HepG2 (cell line): ENCODE measurements around the gene WASF1. TPM values are rescaled to one million over a fixed set of nuclear protein-coding genes. Genes with fewer than 3 reads are reported as not detected.

Experiments used
- ATAC-seq: fragments of 200-7000 bp; cut with Tn5 transposase; 3 replicates; pipeline ENCODE4 v1.9.1; 2020; ENCODE audit warnings: mild to moderate bottlenecking, moderate library complexity
- BruUV-seq: library from RNA; stranded (reverse); fragments of 400-500 nt; replicated peaks from 2 replicates; lab custom pipeline; 2021; lab: Mats Ljungman, UMichigan
- CTCF ChIA-PET: fragments of 300-600 bp; formaldehyde crosslinking; extraction: SDS; loops from one replicate; lab custom pipeline; 2021; ENCODE audit warnings: low total read pairs, inconsistent platforms, low intra/inter-chr PET ratio; lab: Yijun Ruan, JAX
- POLR2A ChIA-PET: fragments of 350-600 bp; sonication (Branson Sonifier 250); formaldehyde crosslinking; loops from one replicate; lab custom pipeline; 2020; ENCODE audit warnings: antibody characterized with exemption, inconsistent platforms; lab: Yijun Ruan, JAX
- DNase-seq: peaks from one replicate; pipeline ENCODE4 v3.0.0-alpha.2; 2015; ENCODE audit warnings: low spot score
- FAIRE-seq: peaks from 3 replicates; lab custom pipeline; 2011; peaks lifted over from hg19 to GRCh38; lab: Jason Lieb, UNC
- H2AFZ ChIP-seq: one replicate; pipeline ENCODE4 v1.6.1; 2011; ENCODE audit warnings: low read length, inconsistent platforms
- H3K27ac ChIP-seq: fragments of 300-600 bp; 3 replicates; pipeline ENCODE4 v1.8.0; 2011; ENCODE audit warnings: mixed run types, mild to moderate bottlenecking, mixed read lengths, low read length, inconsistent platforms; ENCODE audit not compliant: insufficient read depth; ENCODE audit errors: extremely low read length
- H3K27me3 ChIP-seq, 2 experiments: fragments of 200-600 bp in 1 of 2; 2 replicates in 1 of 2; 3 replicates in 1 of 2; pipeline versions ENCODE4 v1.6.0 to v1.8.0; 2011; ENCODE audit warnings: low read length in 2 of 2, mild to moderate bottlenecking in 2 of 2, moderate library complexity in 2 of 2, inconsistent platforms in 1 of 2; ENCODE audit not compliant: insufficient read depth in 2 of 2, control insufficient read depth in 1 of 2
- H3K36me3 ChIP-seq, 2 experiments: fragments of 200-600 bp in 1 of 2; replicated peaks in 1 of 2; 2 replicates in 1 of 2; 3 replicates in 1 of 2; pipeline versions ENCODE4 v1.5.1 to v1.8.0; 2011; ENCODE audit warnings: low read length in 2 of 2, inconsistent platforms in 1 of 2; ENCODE audit not compliant: insufficient read depth in 2 of 2, control insufficient read depth in 1 of 2
- H3K4me1 ChIP-seq: 2 replicates; pipeline ENCODE4 v1.5.1; 2012; ENCODE audit warnings: low read length, inconsistent platforms; ENCODE audit not compliant: insufficient read depth
- H3K4me2 ChIP-seq: 2 replicates; pipeline ENCODE4 v1.6.0; 2011; ENCODE audit warnings: low read depth, low read length, inconsistent platforms
- H3K4me3 ChIP-seq, 3 experiments: fragments of 200-600 bp in 1 of 3; sonication (generic), shearing (Covaris generic) in 1 of 3; replicated peaks in 1 of 3; 2 replicates each; pipeline ENCODE4 v1.5.1; 2011 to 2016; ENCODE audit warnings: low read length in 3 of 3, inconsistent platforms in 2 of 3, low read depth in 2 of 3, mild to moderate bottlenecking in 2 of 3, control low read depth in 1 of 3, mixed read lengths in 1 of 3; ENCODE audit not compliant: insufficient read depth in 1 of 3
- H3K79me2 ChIP-seq: one replicate; pipeline ENCODE4 v1.6.1; 2011; ENCODE audit warnings: low read length, inconsistent platforms; ENCODE audit not compliant: insufficient read depth
- H3K9ac ChIP-seq: 2 replicates; pipeline ENCODE4 v1.6.0; 2011; ENCODE audit warnings: mild to moderate bottlenecking, low read depth, low read length, inconsistent platforms; ENCODE audit not compliant: insufficient read depth
- H3K9me3 ChIP-seq: 2 replicates; pipeline ENCODE4 v1.5.1; 2012; ENCODE audit warnings: mild to moderate bottlenecking, low read length
- H4K20me1 ChIP-seq: 2 replicates; pipeline ENCODE4 v1.6.0; 2011; ENCODE audit warnings: inconsistent platforms, mild to moderate bottlenecking, low read length, moderate library complexity; ENCODE audit not compliant: insufficient read depth
- KDM3A ChIP-seq: IDR thresholded peaks from 2 replicates; pipeline ENCODE4 v1.6.1; 2018; ENCODE audit warnings: low read depth, missing compliant biosample characterization
- MED1 ChIP-seq: sonication (generic); formaldehyde crosslinking; IDR thresholded peaks from 2 replicates; pipeline ENCODE4 v1.4.0; 2020; ENCODE audit warnings: missing genetic modification reagents
- PCBP1 ChIP-seq: fragments of 200-400 bp; formaldehyde crosslinking; IDR thresholded peaks from 2 replicates; pipeline ENCODE4 v1.6.1; 2017; ENCODE audit warnings: mild to moderate bottlenecking, low read depth, low read length, borderline replicate concordance
- SSRP1 ChIP-seq: IDR thresholded peaks from 2 replicates; pipeline ENCODE4 v1.6.1; 2016; ENCODE audit warnings: control low read depth
- THAP8 ChIP-seq: sonication (generic); formaldehyde crosslinking; IDR thresholded peaks from 2 replicates; pipeline ENCODE4 v1.5.1; 2020; ENCODE audit warnings: missing genetic modification reagents, mild to moderate bottlenecking, borderline replicate concordance
- ZNF232 ChIP-seq: sonication (generic); formaldehyde crosslinking; IDR thresholded peaks from 2 replicates; pipeline ENCODE4 v1.4.0; 2020; ENCODE audit warnings: missing genetic modification reagents, borderline replicate concordance
- ZNF333 ChIP-seq: sonication (generic); formaldehyde crosslinking; IDR thresholded peaks from 2 replicates; pipeline ENCODE4 v1.4.0; 2020; ENCODE audit warnings: mild to moderate bottlenecking, missing genetic modification reagents, borderline replicate concordance
- ZSCAN29 ChIP-seq: sonication (generic); formaldehyde crosslinking; conservative IDR thresholded peaks from 2 replicates; pipeline ENCODE4 v1.4.0; 2020; ENCODE audit warnings: mild to moderate bottlenecking, missing genetic modification reagents
- WGBS: methylation state at CpG from one replicate; pipeline ENCODE4 v1.1.6; 2017; ENCODE audit warnings: low lambda C conversion rate; 5-methylcytosine and 5-hydroxymethylcytosine counted together
- in situ Hi-C: cut with HindIII; loops from 2 replicates; pipeline ENCODE4 v1.10.0; 2017; ENCODE audit warnings: low pct_unique_long_range_greater_than_20kb; ENCODE audit not compliant: extremely low pct_ligation_motif_present
- intact Hi-C: fragments of 100-400 bp; cut with micrococcal nuclease; formaldehyde crosslinking; loops from one replicate; pipeline ENCODE4 v1.10.0; 2022; ENCODE audit not compliant: unreplicated experiment
- polyA plus RNA-seq, 8 experiments: library from polyadenylated mRNA; depleted of rRNA in 3 of 8; stranded (reverse) in 7 of 8; unstranded in 1 of 8; fragments of >200 nt; fragmentation: Illumina TruSeq in 4 of 8; extraction: Trizol in 4 of 8; gene quantifications; 2 replicates each; pipeline versions ENCODE4 v1.2.1 to v1.2.3, GENCODE V29; 2011 to 2016; ENCODE audit warnings: low read depth in 4 of 8, missing spikeins in 1 of 8, mixed read lengths in 1 of 8; ENCODE audit not compliant: insufficient read depth in 1 of 8
- total RNA-seq, 5 experiments: library from RNA; depleted of rRNA; stranded (reverse); fragments of >200 nt; fragmentation: Illumina TruSeq; extraction: Trizol; gene quantifications; 2 replicates each; pipeline ENCODE4 v1.2.3, GENCODE V29; 2016; ENCODE audit warnings: low read depth in 1 of 5
- TF ChIP-seq, protein P1 (sequence below): sonication (generic); formaldehyde crosslinking; IDR thresholded peaks from 2 replicates; pipeline ENCODE4 v1.8.0; 2022; ENCODE audit warnings: low read depth, missing genetic modification reagents

WASF1 gene
- total and polyA plus RNA-seq, 2 of the 13 experiments (the other 11 are each of a cell fraction or from before 2014, with no cell fraction given) = 8.5 to 17.3 TPM

GRCh38 chr6:110063594-110064263, 115.7 kb downstream of the WASF1 start:
- Histone ChIP-seq H3K4me1 (no peaks in the 10 kb centered on the region), H3K4me3 (no peak overlapping the region), H3K36me3 (no peaks in the 10 kb centered on the region), H3K9ac (no peak overlapping the region), H2AFZ (no peak overlapping the region), H4K20me1 (no peaks in the 10 kb centered on the region), H3K9me3 (no peaks in the 10 kb centered on the region), H3K27ac (no peak overlapping the region), H3K79me2 (no peaks in the 10 kb centered on the region), H3K27me3 (peaks cover 5 to 42% of the 10 kb centered on the region in 2 experiments; a peak in 3 of 5 replicates), H3K4me2 (no peak overlapping the region)
- CTCF ChIA-PET = no interaction called here
- no peak for FAIRE-seq
- ATAC-seq = no peak
- intact Hi-C loops (no loop called here), in situ Hi-C loops (no loop called here)
- 36% methylated on average over 3 of the region's 6 CpGs for WGBS
- POLR2A ChIA-PET = no interaction called here
- no TSS peak for BruUV-seq
- TF ChIP-seq MED1 (no peak), ZNF333 (CRISPR knock-in tag) (no peak), KDM3A (CRISPR knock-in tag) (no peak), SSRP1 (CRISPR knock-in tag) (no peak), THAP8 (CRISPR knock-in tag) (no peak), ZSCAN29 (no peak), PCBP1 (no peak), ZNF232 (CRISPR knock-in tag) (no peak)
- TF ChIP-seq, protein P1, sequence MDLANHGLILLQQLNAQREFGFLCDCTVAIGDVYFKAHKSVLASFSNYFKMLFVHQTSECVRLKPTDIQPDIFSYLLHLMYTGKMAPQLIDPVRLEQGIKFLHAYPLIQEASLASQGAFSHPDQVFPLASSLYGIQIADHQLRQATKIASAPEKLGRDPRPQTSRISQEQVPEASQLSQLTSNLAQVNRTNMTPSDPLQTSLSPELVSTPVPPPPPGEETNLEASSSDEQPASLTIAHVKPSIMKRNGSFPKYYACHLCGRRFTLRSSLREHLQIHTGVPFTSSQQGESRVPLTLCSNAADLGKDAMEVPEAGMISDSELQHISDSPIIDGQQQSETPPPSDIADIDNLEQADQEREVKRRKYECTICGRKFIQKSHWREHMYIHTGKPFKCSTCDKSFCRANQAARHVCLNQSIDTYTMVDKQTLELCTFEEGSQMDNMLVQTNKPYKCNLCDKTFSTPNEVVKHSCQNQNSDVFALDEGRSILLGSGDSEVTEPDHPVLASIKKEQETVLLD (CRISPR knock-in tag) = no peak
- no peak for DNase-seq
